Uterus (tissue), 2 donors: ENCODE data around the gene SERP2.

Experiments used
- CTCF ChIP-seq, 4 experiments: fragments of 200-600 bp in 2 of 4; fragments of 450-650 bp in 2 of 4; sonication (generic) in 2 of 4; IDR thresholded peaks; one replicate each; pipeline ENCODE4 v1.5.1; 2016 to 2019; ENCODE audit warnings: antibody characterized with exemption in 4 of 4, mild to moderate bottlenecking in 2 of 4, moderate library complexity in 1 of 4
- POLR2A ChIP-seq, 2 donors: fragments of 450-650 bp; IDR thresholded peaks; one replicate each; pipeline ENCODE4 v1.6.1; 2016; ENCODE audit warnings: antibody characterized with exemption in 2 of 2, mild to moderate bottlenecking in 1 of 2, moderate library complexity in 1 of 2

- no peak for TF ChIP-seq POLR2A (IDR thresholded peaks at IDR 0.05)
- no peak for TF ChIP-seq CTCF (IDR thresholded peaks at IDR 0.05)
Observed at GRCh38 chr13:44402899-44403445, 29.3 kb downstream of the SERP2 start.
